GM18498 (cell line): ENCODE results near the gene MTERF1.
A peak's percentile ranks its signal among the peaks of the same experiment; 100 is the strongest.
"Not testable (repeated sequence)": the region's sequence is repeated elsewhere in the genome, so short reads cannot be mapped to it uniquely, and the experiment has no call there.

Experiments
- ATAC-seq: cut with Tn5 transposase; IDR thresholded peaks from one replicate; pipeline ENCODE4 v1.9.1; 2021; ENCODE audit warnings: mild to moderate bottlenecking, moderate library complexity; ENCODE audit not compliant: unreplicated experiment

The MTERF1 gene

GRCh38 chr7:91887336-91888213 lies 7.1 kb upstream of the MTERF1 start:
- ATAC-seq, result not testable (repeated sequence)

- no peak for ATAC-seq
These were observed 3.3 kb upstream of the MTERF1 start for GRCh38 chr7:91883676-91884362.

GRCh38 chr7:91880016-91880412 lies 488 bp downstream of the MTERF1 start:
- no peak for ATAC-seq

GRCh38 chr7:91876391-91877133 lies 3.9 kb downstream of the MTERF1 start:
- no peak for ATAC-seq

- ATAC-seq, result no peak
These were observed 4.7 kb downstream of the MTERF1 start for GRCh38 chr7:91875851-91876250.

GRCh38 chr7:91872928-91873327 lies 7.6 kb downstream of the MTERF1 start:
- no peak for ATAC-seq

- ATAC-seq, result no peak
These were observed 8.4 kb downstream of the MTERF1 start for GRCh38 chr7:91872069-91872468.

GRCh38 chr7:91869661-91870060 lies 10.8 kb downstream of the MTERF1 start:
- no peak for ATAC-seq

- ATAC-seq, result no peak
These were observed 13.8 kb downstream of the MTERF1 start for GRCh38 chr7:91866599-91867148.

GRCh38 chr7:91865511-91865910 lies 15.0 kb downstream of the MTERF1 start:
- ATAC-seq, result no peak

GRCh38 chr7:91864604-91865003 lies 15.9 kb downstream of the MTERF1 start:
- not testable (repeated sequence) for ATAC-seq

GRCh38 chr7:91864070-91864469 lies 16.4 kb downstream of the MTERF1 start:
- ATAC-seq, result no peak

- ATAC-seq, result peak; percentile 81
These were observed 28.2 kb downstream of the MTERF1 start for GRCh38 chr7:91852263-91852741.

GRCh38 chr7:91850455-91850854 lies 30.0 kb downstream of the MTERF1 start:
- ATAC-seq, result no peak

GRCh38 chr7:91847876-91848588 lies 32.5 kb downstream of the MTERF1 start:
- ATAC-seq, result no peak

GRCh38 chr7:91847231-91847630 lies 33.3 kb downstream of the MTERF1 start:
- ATAC-seq, result no peak

GRCh38 chr7:91846436-91846835 lies 34.1 kb downstream of the MTERF1 start:
- ATAC-seq, result no peak

GRCh38 chr7:91843831-91844230 lies 36.7 kb downstream of the MTERF1 start:
- peak; percentile 95 for ATAC-seq

GRCh38 chr7:91838439-91838838 lies 42.1 kb downstream of the MTERF1 start:
- ATAC-seq, result no peak

- ATAC-seq, result no peak
These were observed 43.0 kb downstream of the MTERF1 start for GRCh38 chr7:91837397-91838070.
